ENCODE data around the gene DNAJC19. TPM values are rescaled to one million over a fixed set of nuclear protein-coding genes. Genes with fewer than 3 reads are reported as not detected.

The DNAJC19 gene
- total and polyA plus RNA-seq, 9 donors, result 43.1 to 64.4 (median 46.0) TPM

DNA sequence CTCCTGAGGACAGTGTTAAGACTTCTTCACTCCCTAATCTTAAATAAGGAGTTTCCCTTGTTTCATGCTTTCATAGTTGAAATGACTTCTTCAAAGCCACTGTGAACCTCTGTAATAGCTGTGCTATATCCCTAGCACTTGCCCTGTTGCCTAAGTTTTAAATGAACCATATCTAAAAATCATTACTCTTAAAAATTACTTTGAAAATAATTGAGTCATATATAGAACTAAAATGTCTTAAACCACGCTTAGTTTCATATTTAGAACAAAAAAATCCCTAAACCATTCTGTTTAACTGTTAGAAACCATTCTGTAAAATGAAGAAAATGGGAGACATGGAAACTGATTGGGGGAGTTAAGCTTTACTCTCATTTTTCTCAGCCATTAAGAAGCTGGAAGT is 29.8 kb downstream of the DNAJC19 start:
- 88 to 94% (median 94%) methylated on average over 1 of the region's 1 CpG for WGBS, 3 donors
- H3K9me3 ChIP-seq, result no peaks in the 10 kb centered on the region
- H3K27me3 ChIP-seq, result no peaks in the 10 kb centered on the region
- no peak for DNase-seq
- H3K4me1 ChIP-seq (ENCODE audit: insufficient read depth), result peaks cover 1% of the 10 kb centered on the region
- TF ChIP-seq EP300 (IDR thresholded peaks at IDR 0.05) (no peak), POLR2A (IDR thresholded peaks at IDR 0.05) (no peak)
- TF ChIP-seq, protein P1, sequence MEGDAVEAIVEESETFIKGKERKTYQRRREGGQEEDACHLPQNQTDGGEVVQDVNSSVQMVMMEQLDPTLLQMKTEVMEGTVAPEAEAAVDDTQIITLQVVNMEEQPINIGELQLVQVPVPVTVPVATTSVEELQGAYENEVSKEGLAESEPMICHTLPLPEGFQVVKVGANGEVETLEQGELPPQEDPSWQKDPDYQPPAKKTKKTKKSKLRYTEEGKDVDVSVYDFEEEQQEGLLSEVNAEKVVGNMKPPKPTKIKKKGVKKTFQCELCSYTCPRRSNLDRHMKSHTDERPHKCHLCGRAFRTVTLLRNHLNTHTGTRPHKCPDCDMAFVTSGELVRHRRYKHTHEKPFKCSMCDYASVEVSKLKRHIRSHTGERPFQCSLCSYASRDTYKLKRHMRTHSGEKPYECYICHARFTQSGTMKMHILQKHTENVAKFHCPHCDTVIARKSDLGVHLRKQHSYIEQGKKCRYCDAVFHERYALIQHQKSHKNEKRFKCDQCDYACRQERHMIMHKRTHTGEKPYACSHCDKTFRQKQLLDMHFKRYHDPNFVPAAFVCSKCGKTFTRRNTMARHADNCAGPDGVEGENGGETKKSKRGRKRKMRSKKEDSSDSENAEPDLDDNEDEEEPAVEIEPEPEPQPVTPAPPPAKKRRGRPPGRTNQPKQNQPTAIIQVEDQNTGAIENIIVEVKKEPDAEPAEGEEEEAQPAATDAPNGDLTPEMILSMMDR (IDR thresholded peaks at IDR 0.05), result no peak
- no peak overlapping the region for H3K27ac ChIP-seq
- no peaks in the 10 kb centered on the region for H3K36me3 ChIP-seq
- no peak overlapping the region for H3K4me3 ChIP-seq
- intact Hi-C loops (cut with DNase I), result no loop called here

DNA sequence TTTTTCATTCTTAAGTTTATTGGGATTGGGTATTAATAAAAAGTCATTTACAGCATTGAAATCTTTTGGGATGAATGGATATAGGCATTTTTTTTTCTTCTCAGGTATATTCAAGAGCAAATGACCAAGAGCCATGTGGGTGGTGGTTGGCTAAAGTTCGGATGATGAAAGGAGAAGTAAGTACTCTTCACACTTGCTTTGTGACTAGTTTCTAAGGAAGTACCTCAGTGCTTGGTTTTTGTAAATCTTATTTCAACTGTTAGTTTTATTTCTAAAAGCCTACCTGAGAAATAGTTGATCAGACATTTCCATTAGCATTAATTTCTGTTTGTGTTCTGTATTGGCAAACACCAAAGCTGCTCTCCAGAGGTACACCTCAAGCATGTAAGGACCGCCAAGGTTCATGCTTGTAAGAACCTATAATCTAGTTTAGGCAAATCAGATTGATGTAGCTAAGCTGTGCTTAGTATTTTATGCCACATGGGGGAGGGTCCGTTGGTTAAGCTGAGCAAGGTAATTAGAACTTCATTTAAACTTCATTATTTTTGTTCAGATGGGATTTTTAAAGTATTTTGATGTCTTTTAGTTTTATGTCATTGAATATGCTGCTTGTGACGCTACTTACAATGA is 41.7 kb downstream of the DNAJC19 start:
- H3K36me3 ChIP-seq, result no peaks in the 10 kb centered on the region
- intact Hi-C loops (cut with DNase I), result no loop called here
- no peaks in the 10 kb centered on the region for H3K9me3 ChIP-seq
- H3K27me3 ChIP-seq, result no peaks in the 10 kb centered on the region
- WGBS, 3 donors, result 93 to 94% (median 94%) methylated on average over 4 of the region's 4 CpGs
- TF ChIP-seq, protein P1 (IDR thresholded peaks at IDR 0.05), result no peak
- TF ChIP-seq EP300 (IDR thresholded peaks at IDR 0.05), result no peak
- TF ChIP-seq POLR2A (IDR thresholded peaks at IDR 0.05), result no peak
- no peak overlapping the region for H3K27ac ChIP-seq
- H3K4me1 ChIP-seq (ENCODE audit: insufficient read depth), result no peaks in the 10 kb centered on the region
- DNase-seq, result no peak
- H3K4me3 ChIP-seq, result no peak overlapping the region

DNA sequence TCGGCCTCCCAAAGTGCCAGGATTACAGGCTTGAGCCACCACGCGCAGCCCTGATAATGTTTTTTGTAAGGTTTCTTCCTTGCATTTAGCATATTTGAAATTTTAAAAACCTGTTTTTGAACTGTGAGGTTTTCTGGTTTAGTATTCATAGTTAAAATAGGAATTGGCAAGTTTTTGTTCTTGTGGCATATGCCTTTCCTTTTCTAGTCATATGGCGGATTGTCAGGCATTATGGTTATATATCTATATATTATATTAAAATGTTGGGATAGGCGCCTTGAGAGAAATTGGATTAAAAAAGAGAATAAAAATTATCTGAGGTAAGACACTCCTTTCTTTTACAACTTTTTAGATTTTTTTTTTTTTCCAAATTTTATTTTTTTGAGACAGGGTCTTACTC is 48.7 kb downstream of the DNAJC19 start:
- Histone ChIP-seq H3K27me3 (no peaks in the 10 kb centered on the region), H3K4me3 (no peak overlapping the region), H3K36me3 (no peaks in the 10 kb centered on the region), H3K27ac (no peak overlapping the region), H3K9me3 (no peaks in the 10 kb centered on the region), H3K4me1 (ENCODE audit: insufficient read depth) (no peaks in the 10 kb centered on the region)
- intact Hi-C loops (cut with DNase I), result no loop called here
- WGBS, 3 donors, result 97 to 98% (median 98%) methylated on average over 5 of the region's 5 CpGs
- TF ChIP-seq POLR2A (IDR thresholded peaks at IDR 0.05) (no peak), EP300 (IDR thresholded peaks at IDR 0.05) (no peak)
- TF ChIP-seq, protein P1 (IDR thresholded peaks at IDR 0.05), result no peak
- no peak for DNase-seq

DNA sequence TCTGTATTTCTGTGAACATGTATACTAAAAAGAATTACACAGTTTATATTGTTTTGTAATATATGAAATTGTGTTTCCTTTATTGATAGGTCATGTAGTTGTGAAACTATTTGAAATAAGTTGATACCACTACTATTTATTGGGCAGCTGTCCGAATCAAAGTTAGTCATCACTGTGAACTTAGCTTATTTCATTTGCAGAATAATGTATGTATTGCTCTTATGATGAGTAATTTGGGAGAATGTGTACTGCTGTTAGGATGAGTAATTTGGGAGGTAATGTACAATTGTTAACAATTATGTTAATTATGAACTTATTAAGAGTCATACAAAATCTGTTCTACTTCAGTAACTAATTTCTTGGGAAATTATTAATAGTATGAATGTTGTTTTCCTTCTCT is 54.9 kb downstream of the DNAJC19 start:
- Histone ChIP-seq H3K27ac (no peak overlapping the region), H3K4me1 (ENCODE audit: insufficient read depth) (peaks cover 2% of the 10 kb centered on the region), H3K36me3 (no peaks in the 10 kb centered on the region), H3K27me3 (no peaks in the 10 kb centered on the region), H3K4me3 (no peak overlapping the region), H3K9me3 (no peaks in the 10 kb centered on the region)
- no peak for DNase-seq
- TF ChIP-seq POLR2A (IDR thresholded peaks at IDR 0.05), result no peak
- TF ChIP-seq EP300 (IDR thresholded peaks at IDR 0.05), result no peak
- TF ChIP-seq, protein P1 (IDR thresholded peaks at IDR 0.05), result no peak
- WGBS, 3 donors, result 76 to 88% (median 86%) methylated on average over 1 of the region's 1 CpG
- intact Hi-C loops (cut with DNase I), result no loop called here

Other genes with a start within 250 kb of the DNAJC19 start
- gene FXR1, start 77.1 kb downstream of the DNAJC19 start, total RNA-seq, result 100 to 1,000 TPM; 109 to 176 (median 137) TPM
- 100 to 1,000 TPM; 102 to 117 TPM for gene FXR1, start 77.1 kb downstream of the DNAJC19 start, polyA plus RNA-seq

Data from ovary (tissue), 9 donors.